CD4-positive, CD25-positive, alpha-beta regulatory T cell (primary cell): ENCODE results near the gene TMEM86A. TPM values are rescaled to one million over a fixed set of nuclear protein-coding genes. Genes with fewer than 3 reads are reported as not detected.

Source experiments
- ATAC-seq, 2 donors: fragments of 150-1000 bp; cut with Tn5 transposase; one replicate each; pipeline ENCODE4 v1.10.0; 2021; ENCODE audit warnings: low read depth in 2 of 2, moderate number of reproducible peaks in 2 of 2, moderate library complexity in 1 of 2
- DNase-seq, 3 donors: peaks; one replicate each; pipeline versions ENCODE4 v3.0.0 to v3.0.0-alpha.2; 2012 to 2022; ENCODE audit warnings: mixed read lengths in 1 of 3
- H3K27ac ChIP-seq: one replicate; pipeline ENCODE4 v1.7.0; 2013; ENCODE audit warnings: mild to moderate bottlenecking, low read length; ENCODE audit not compliant: insufficient read depth, poor library complexity, severe bottlenecking
- H3K27me3 ChIP-seq: one replicate; pipeline ENCODE4 v1.7.0; 2013; ENCODE audit warnings: low read length; ENCODE audit not compliant: control insufficient read depth, insufficient read depth
- H3K36me3 ChIP-seq: one replicate; pipeline ENCODE4 v1.7.0; 2013; ENCODE audit warnings: mild to moderate bottlenecking, low read length, moderate library complexity; ENCODE audit not compliant: control insufficient read depth, insufficient read depth
- H3K4me1 ChIP-seq: 2 replicates; pipeline ENCODE4 v1.7.0; 2013; ENCODE audit warnings: mild to moderate bottlenecking, low read length; ENCODE audit not compliant: insufficient read depth, control insufficient read depth, poor library complexity, severe bottlenecking
- H3K4me3 ChIP-seq: one replicate; pipeline ENCODE4 v1.7.0; 2013; ENCODE audit warnings: low read depth, mild to moderate bottlenecking, low read length, moderate library complexity
- H3K9me3 ChIP-seq, 2 experiments: 1 replicate in 1 of 2; 2 replicates in 1 of 2; pipeline ENCODE4 v1.7.0; 2013; ENCODE audit warnings: low read length in 2 of 2, mild to moderate bottlenecking in 1 of 2, moderate library complexity in 1 of 2; ENCODE audit not compliant: control insufficient read depth in 2 of 2
- H3K27ac Mint-ChIP-seq, 3 donors: one replicate each; pipeline ENCODE4 v1.8.0; 2020 to 2022; ENCODE audit warnings: mild to moderate bottlenecking in 3 of 3, mixed read lengths in 3 of 3, moderate library complexity in 2 of 3
- H3K27me3 Mint-ChIP-seq: one replicate; pipeline ENCODE4 v1.8.0; 2022; ENCODE audit warnings: mild to moderate bottlenecking, mixed read lengths
- H3K36me3 Mint-ChIP-seq: one replicate; pipeline ENCODE4 v1.8.0; 2020; ENCODE audit warnings: mixed read lengths
- H3K4me1 Mint-ChIP-seq, 4 donors: one replicate each; pipeline ENCODE4 v1.8.0; 2020 to 2022; ENCODE audit warnings: mixed read lengths in 4 of 4, mild to moderate bottlenecking in 1 of 4
- H3K4me3 Mint-ChIP-seq, 4 donors: one replicate each; pipeline ENCODE4 v1.8.0; 2020 to 2022; ENCODE audit warnings: mild to moderate bottlenecking in 4 of 4, mixed read lengths in 4 of 4, moderate library complexity in 3 of 4
- H3K9me3 Mint-ChIP-seq, 7 donors: one replicate each; pipeline ENCODE4 v1.8.0; 2020 to 2022; ENCODE audit warnings: mixed read lengths in 7 of 7, mild to moderate bottlenecking in 3 of 7, moderate library complexity in 2 of 7
- polyA plus RNA-seq, 4 donors: library from polyadenylated mRNA; unstranded; fragments of 300-500 nt; fragmentation: Illumina TruSeq; gene quantifications; one replicate each; pipeline ENCODE4 v1.2.3, GENCODE V29; 2021
- total RNA-seq: library from RNA; stranded (reverse); gene quantifications from one replicate; pipeline ENCODE4 v1.2.3, GENCODE V29; 2022

Gene TMEM86A
- total and polyA plus RNA-seq, 5 donors from 2014 or later: 1.00 to 4.8 (median 1.3) TPM

DNA sequence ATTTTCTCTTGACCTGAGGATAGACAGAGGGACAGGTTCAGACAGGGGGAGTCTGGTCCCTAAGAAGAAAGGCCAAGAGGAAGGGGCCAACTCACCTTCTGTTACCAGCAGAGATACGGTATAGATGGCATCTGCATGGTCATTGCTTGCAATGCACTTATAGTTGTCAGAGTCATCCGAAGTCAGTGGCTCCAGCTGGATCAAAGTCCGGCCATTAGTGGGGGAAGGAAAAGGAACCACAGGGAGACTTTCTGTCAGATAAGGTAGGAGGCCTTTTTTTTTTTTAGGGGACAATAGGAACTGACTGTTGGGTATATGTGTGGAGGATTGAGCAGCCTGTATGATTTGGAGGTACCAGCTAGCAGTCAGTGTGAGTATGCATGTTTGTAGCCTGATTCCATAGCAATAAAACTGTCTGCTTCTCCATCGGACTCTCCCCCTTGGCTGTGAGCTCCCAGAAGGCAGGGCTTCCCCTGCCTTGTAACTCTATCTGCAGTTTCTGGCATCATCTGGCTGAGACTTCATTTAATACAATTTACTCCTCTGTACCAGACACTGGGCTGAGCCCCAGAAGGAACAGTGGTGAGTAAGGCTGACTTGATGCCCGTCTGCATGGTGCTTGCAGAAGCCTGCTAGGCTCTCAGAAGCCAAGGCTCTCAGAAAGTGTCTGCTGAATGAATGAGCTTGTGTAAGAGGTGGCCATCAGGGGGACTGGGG lies 21.7 kb downstream of the TMEM86A start:
- peak overlapping the region; percentile 83 to 93 (median 90) for H3K4me3 Mint-ChIP-seq
- no peaks in the 10 kb centered on the region for H3K36me3 ChIP-seq
- ATAC-seq: no peak
- H3K36me3 Mint-ChIP-seq: no peaks in the 10 kb centered on the region
- peaks cover 2% of the 10 kb centered on the region for H3K27me3 ChIP-seq
- peaks cover 14% of the 10 kb centered on the region for H3K4me1 ChIP-seq
- H3K9me3 ChIP-seq: no peaks in the 10 kb centered on the region
- H3K4me1 Mint-ChIP-seq: peaks cover 0 to 12% (median under 1%) of the 10 kb centered on the region in 4 donors
- H3K9me3 Mint-ChIP-seq: peaks cover 0 to 2% (median 0%) of the 10 kb centered on the region in 7 donors
- peaks cover 16% of the 10 kb centered on the region for H3K27me3 Mint-ChIP-seq
- no peak overlapping the region for H3K27ac ChIP-seq
- H3K4me3 ChIP-seq: no peak overlapping the region
- no peak for DNase-seq
- peak overlapping the region in 2 of 3 donors; percentile 19 to 72 for H3K27ac Mint-ChIP-seq

GRCh38 chr11:18720808-18721560 lies 22.4 kb downstream of the TMEM86A start:
- ATAC-seq (peak; percentile 87 to 91), DNase-seq (peak; percentile 77 to 82 (median 78))
- Histone ChIP-seq H3K36me3 (no peaks in the 10 kb centered on the region), H3K27ac (peak overlapping the region; percentile 31), H3K9me3 (no peaks in the 10 kb centered on the region), H3K27me3 (peaks cover 2% of the 10 kb centered on the region), H3K4me1 (peaks cover 14% of the 10 kb centered on the region), H3K4me3 (peak overlapping the region; percentile 85)
- Mint-ChIP-seq H3K36me3 (no peaks in the 10 kb centered on the region), H3K9me3 (peaks cover 0 to 2% (median 0%) of the 10 kb centered on the region in 7 donors), H3K27ac (peak overlapping the region; percentile 19 to 89 (median 72)), H3K4me1 (peaks cover 0 to 12% (median under 1%) of the 10 kb centered on the region in 4 donors), H3K4me3 (peak overlapping the region; percentile 83 to 93 (median 90)), H3K27me3 (peaks cover 16% of the 10 kb centered on the region)

- ATAC-seq: peak; percentile 52
These were observed 23.1 kb downstream of the TMEM86A start for GRCh38 chr11:18721561-18722292.

GRCh38 chr11:18722293-18722637 lies 23.7 kb downstream of the TMEM86A start:
- H3K27me3 ChIP-seq: peaks cover 2% of the 10 kb centered on the region
- H3K9me3 Mint-ChIP-seq: peaks cover 0 to 2% (median 0%) of the 10 kb centered on the region in 7 donors
- H3K9me3 ChIP-seq: no peaks in the 10 kb centered on the region
- no peaks in the 10 kb centered on the region for H3K36me3 ChIP-seq
- ATAC-seq (no peak), DNase-seq (no peak)
- peaks cover 14% of the 10 kb centered on the region for H3K4me1 ChIP-seq
- H3K4me3 Mint-ChIP-seq: peak overlapping the region; percentile 9 to 91 (median 68)
- H3K36me3 Mint-ChIP-seq: no peaks in the 10 kb centered on the region
- H3K4me3 ChIP-seq: peak overlapping the region; percentile 85
- H3K27me3 Mint-ChIP-seq: peaks cover 11% of the 10 kb centered on the region
- peak overlapping the region in 1 of 3 donors; percentile 19 for H3K27ac Mint-ChIP-seq
- peak overlapping the region; percentile 31 for H3K27ac ChIP-seq
- peaks cover 0 to 12% (median under 1%) of the 10 kb centered on the region in 4 donors for H3K4me1 Mint-ChIP-seq

More at GRCh38 chr11:18721561-18722292, 23.1 kb downstream of the TMEM86A start:
- no peaks in the 10 kb centered on the region for H3K9me3 ChIP-seq
- H3K36me3 ChIP-seq: no peaks in the 10 kb centered on the region
- H3K4me3 ChIP-seq: peak overlapping the region; percentile 85
- H3K4me1 ChIP-seq: peaks cover 14% of the 10 kb centered on the region
- no peaks in the 10 kb centered on the region for H3K36me3 Mint-ChIP-seq
- peaks cover 0 to 2% (median 0%) of the 10 kb centered on the region in 7 donors for H3K9me3 Mint-ChIP-seq
- peak overlapping the region; percentile 31 for H3K27ac ChIP-seq
- H3K27me3 ChIP-seq: peaks cover 2% of the 10 kb centered on the region
- H3K27ac Mint-ChIP-seq: peak overlapping the region in 2 of 3 donors; percentile 19 to 89
- H3K27me3 Mint-ChIP-seq: peaks cover 16% of the 10 kb centered on the region
- H3K4me1 Mint-ChIP-seq: peaks cover 0 to 12% (median under 1%) of the 10 kb centered on the region in 4 donors
- H3K4me3 Mint-ChIP-seq: peak overlapping the region; percentile 70 to 93 (median 87)
- DNase-seq: peak; percentile 26 to 58 (median 55)

GRCh38 chr11:18723991-18724390 lies 25.4 kb downstream of the TMEM86A start:
- DNase-seq: no peak
- Mint-ChIP-seq H3K4me1 (peaks cover 0 to 20% (median 2%) of the 10 kb centered on the region in 4 donors), H3K36me3 (no peaks in the 10 kb centered on the region), H3K27ac (no peak overlapping the region), H3K9me3 (peaks cover 0 to 2% (median 0%) of the 10 kb centered on the region in 7 donors), H3K27me3 (peaks cover 4% of the 10 kb centered on the region), H3K4me3 (peak overlapping the region in 1 of 4 donors; percentile 83)
- H3K27ac ChIP-seq: no peak overlapping the region
- no peaks in the 10 kb centered on the region for H3K36me3 ChIP-seq
- H3K9me3 ChIP-seq: no peaks in the 10 kb centered on the region
- peaks cover 14% of the 10 kb centered on the region for H3K4me1 ChIP-seq
- H3K4me3 ChIP-seq: no peak overlapping the region
- ATAC-seq: no peak
- no peaks in the 10 kb centered on the region for H3K27me3 ChIP-seq

DNA sequence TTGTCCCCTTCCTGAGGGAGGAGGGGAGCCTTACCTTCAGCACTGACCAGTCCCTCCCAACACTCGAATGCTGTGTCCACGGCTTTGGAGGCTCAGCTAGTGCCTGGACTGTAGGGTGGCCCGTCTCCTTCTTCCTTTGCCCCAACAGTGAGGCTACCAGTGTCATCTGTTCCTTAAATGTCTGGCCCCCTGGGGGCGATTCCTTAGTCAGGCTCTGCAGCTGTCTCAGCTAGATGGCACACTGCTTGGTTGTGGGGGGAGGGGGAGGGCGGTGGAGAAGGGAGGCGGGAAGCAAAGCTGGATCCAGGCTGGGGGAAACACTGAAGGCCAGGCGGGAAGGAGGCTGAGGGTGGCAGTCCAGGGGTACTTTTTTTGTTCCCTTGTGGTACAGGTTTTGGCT lies 27.5 kb downstream of the TMEM86A start, which contains the start of gene IGSF22:
TSS of gene IGSF22 (minus strand) at position 149 of the 400 bp plus-strand sequence. CDS start 1,952 bp downstream, outside the sequence.
- Mint-ChIP-seq H3K27ac (no peak within 1 kb of the TSS), H3K9me3 (no peaks in the 10 kb centered on the region), H3K4me3 (peak within 1 kb of the TSS in 1 of 4 donors; percentile 58), H3K36me3 (no peaks in the 10 kb centered on the region), H3K4me1 (peaks cover 0 to 14% (median 1%) of the 10 kb centered on the region in 4 donors), H3K27me3 (peaks cover 4% of the 10 kb centered on the region)
- ATAC-seq: no peak
- H3K4me3 ChIP-seq: no peak within 1 kb of the TSS
- peaks cover 11% of the 10 kb centered on the region for H3K4me1 ChIP-seq
- no peaks in the 10 kb centered on the region for H3K27me3 ChIP-seq
- no peaks in the 10 kb centered on the region for H3K9me3 ChIP-seq
- DNase-seq: no peak
- H3K27ac ChIP-seq: no peak within 1 kb of the TSS
- H3K36me3 ChIP-seq: no peaks in the 10 kb centered on the region
